ENCODE data around the gene CDYL2. TPM values are rescaled to one million over a fixed set of nuclear protein-coding genes. Genes with fewer than 3 reads are reported as not detected.
"Not testable (repeated sequence)": the region's sequence is repeated elsewhere in the genome, so short reads cannot be mapped to it uniquely, and the experiment has no call there.

The CDYL2 gene
- total and polyA plus RNA-seq, 4 donors, result 0.84 to 4.1 (median 2.3) TPM

DNA sequence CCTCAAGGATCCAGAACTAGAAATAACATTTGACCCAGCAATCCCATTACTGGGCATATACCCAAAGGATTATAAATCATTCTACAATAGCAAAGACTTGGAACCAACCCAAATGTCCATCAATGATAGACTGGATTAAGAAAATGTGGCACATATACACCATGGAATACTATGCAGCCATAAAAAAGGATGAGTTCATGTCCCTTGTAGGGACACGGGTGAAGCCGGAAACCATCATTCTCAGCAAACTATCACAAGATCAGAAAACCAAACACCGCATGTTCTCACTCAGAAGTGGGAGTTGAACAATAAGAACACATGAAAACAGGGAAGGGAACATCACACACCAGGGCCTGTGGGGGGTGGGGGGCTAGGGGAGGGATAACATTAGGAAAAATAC, 17.8 kb downstream of the CDYL2 start:
- not testable (repeated sequence) for H3K36me3 ChIP-seq (ENCODE audit: control insufficient read depth in 4 of 4, insufficient read depth in 3 of 4, low read depth in 1 of 4, low read length in 3 of 4); H3K9me3 ChIP-seq (ENCODE audit: control insufficient read depth in 4 of 4, low read length in 3 of 4); DNase-seq (ENCODE audit: low spot score); H3K27me3 ChIP-seq (ENCODE audit: control insufficient read depth in 4 of 4, insufficient read depth in 4 of 4, low read length in 3 of 4); H3K27ac ChIP-seq (ENCODE audit: low read depth in 1 of 2, low read length in 2 of 2); H3K9ac ChIP-seq (ENCODE audit: low read depth in 1 of 2, low read length in 2 of 2); H3K4me1 ChIP-seq (ENCODE audit: control insufficient read depth in 4 of 4, insufficient read depth in 4 of 4, low read length in 3 of 4); H3K4me3 ChIP-seq (ENCODE audit: low read depth in 1 of 3, low read length in 3 of 3)
- WGBS, result 94% methylated on average over 3 of the region's 3 CpGs

DNA sequence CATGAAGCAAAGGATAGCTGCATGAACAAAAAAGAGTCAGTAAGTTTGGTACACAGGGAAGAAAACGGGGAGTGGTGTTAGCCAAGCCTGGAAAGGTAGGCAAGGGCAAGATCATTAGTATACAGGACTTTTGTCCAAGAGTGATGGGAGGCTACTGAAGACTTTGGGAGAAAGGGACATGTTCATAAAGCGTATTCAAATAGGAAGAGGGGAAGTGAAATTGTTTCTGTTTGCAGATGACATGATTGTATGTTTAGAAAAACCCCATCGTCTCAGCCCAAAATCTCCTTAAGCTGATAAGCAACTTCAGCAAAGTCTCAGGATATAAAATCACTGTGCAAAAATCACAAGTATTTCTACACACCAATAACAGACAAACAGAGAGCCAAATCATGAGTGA, 19.4 kb downstream of the CDYL2 start:
- Histone ChIP-seq H3K9me3 (ENCODE audit: control insufficient read depth in 4 of 4, low read length in 3 of 4) (peaks cover 0 to 9% (median 0%) of the 10 kb centered on the region in 4 donors), H3K4me3 (ENCODE audit: low read depth in 1 of 3, low read length in 3 of 3) (no peak overlapping the region), H3K27me3 (ENCODE audit: control insufficient read depth in 4 of 4, insufficient read depth in 4 of 4, low read length in 3 of 4) (no peaks in the 10 kb centered on the region), H3K27ac (ENCODE audit: low read depth in 1 of 2, low read length in 2 of 2) (no peak overlapping the region), H3K4me1 (ENCODE audit: control insufficient read depth in 4 of 4, insufficient read depth in 4 of 4, low read length in 3 of 4) (no peaks in the 10 kb centered on the region), H3K9ac (ENCODE audit: low read depth in 1 of 2, low read length in 2 of 2) (no peak overlapping the region), H3K36me3 (ENCODE audit: control insufficient read depth in 4 of 4, insufficient read depth in 3 of 4, low read depth in 1 of 4, low read length in 3 of 4) (no peaks in the 10 kb centered on the region)
- 88% methylated on average over 3 of the region's 3 CpGs for WGBS
- no peak for DNase-seq (ENCODE audit: low spot score)
- TF ChIP-seq SP1 (IDR thresholded peaks at IDR 0.05) (no peak), YY1 (IDR thresholded peaks at IDR 0.05) (no peak), HNF4G (IDR thresholded peaks at IDR 0.05) (no peak), FOXA2 (IDR thresholded peaks at IDR 0.05) (no peak), TAF1 (conservative IDR thresholded peaks at IDR 0.05) (no peak), HNF4A (conservative IDR thresholded peaks at IDR 0.05) (no peak), EGR1 (IDR thresholded peaks at IDR 0.05; ENCODE audit: low read depth in 2 of 2) (no peak), JUND (IDR thresholded peaks at IDR 0.05) (no peak), NR2F2 (IDR thresholded peaks at IDR 0.05) (no peak)
- TF ChIP-seq, protein P1, sequence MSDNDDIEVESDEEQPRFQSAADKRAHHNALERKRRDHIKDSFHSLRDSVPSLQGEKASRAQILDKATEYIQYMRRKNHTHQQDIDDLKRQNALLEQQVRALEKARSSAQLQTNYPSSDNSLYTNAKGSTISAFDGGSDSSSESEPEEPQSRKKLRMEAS (IDR thresholded peaks at IDR 0.05), result no peak
- TF ChIP-seq, protein P2, sequence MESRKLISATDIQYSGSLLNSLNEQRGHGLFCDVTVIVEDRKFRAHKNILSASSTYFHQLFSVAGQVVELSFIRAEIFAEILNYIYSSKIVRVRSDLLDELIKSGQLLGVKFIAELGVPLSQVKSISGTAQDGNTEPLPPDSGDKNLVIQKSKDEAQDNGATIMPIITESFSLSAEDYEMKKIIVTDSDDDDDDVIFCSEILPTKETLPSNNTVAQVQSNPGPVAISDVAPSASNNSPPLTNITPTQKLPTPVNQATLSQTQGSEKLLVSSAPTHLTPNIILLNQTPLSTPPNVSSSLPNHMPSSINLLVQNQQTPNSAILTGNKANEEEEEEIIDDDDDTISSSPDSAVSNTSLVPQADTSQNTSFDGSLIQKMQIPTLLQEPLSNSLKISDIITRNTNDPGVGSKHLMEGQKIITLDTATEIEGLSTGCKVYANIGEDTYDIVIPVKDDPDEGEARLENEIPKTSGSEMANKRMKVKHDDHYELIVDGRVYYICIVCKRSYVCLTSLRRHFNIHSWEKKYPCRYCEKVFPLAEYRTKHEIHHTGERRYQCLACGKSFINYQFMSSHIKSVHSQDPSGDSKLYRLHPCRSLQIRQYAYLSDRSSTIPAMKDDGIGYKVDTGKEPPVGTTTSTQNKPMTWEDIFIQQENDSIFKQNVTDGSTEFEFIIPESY (IDR thresholded peaks at IDR 0.05), result no peak
- TF ChIP-seq, protein P3, sequence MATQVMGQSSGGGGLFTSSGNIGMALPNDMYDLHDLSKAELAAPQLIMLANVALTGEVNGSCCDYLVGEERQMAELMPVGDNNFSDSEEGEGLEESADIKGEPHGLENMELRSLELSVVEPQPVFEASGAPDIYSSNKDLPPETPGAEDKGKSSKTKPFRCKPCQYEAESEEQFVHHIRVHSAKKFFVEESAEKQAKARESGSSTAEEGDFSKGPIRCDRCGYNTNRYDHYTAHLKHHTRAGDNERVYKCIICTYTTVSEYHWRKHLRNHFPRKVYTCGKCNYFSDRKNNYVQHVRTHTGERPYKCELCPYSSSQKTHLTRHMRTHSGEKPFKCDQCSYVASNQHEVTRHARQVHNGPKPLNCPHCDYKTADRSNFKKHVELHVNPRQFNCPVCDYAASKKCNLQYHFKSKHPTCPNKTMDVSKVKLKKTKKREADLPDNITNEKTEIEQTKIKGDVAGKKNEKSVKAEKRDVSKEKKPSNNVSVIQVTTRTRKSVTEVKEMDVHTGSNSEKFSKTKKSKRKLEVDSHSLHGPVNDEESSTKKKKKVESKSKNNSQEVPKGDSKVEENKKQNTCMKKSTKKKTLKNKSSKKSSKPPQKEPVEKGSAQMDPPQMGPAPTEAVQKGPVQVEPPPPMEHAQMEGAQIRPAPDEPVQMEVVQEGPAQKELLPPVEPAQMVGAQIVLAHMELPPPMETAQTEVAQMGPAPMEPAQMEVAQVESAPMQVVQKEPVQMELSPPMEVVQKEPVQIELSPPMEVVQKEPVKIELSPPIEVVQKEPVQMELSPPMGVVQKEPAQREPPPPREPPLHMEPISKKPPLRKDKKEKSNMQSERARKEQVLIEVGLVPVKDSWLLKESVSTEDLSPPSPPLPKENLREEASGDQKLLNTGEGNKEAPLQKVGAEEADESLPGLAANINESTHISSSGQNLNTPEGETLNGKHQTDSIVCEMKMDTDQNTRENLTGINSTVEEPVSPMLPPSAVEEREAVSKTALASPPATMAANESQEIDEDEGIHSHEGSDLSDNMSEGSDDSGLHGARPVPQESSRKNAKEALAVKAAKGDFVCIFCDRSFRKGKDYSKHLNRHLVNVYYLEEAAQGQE (IDR thresholded peaks at IDR 0.05), result no peak
- TF ChIP-seq, protein P4, sequence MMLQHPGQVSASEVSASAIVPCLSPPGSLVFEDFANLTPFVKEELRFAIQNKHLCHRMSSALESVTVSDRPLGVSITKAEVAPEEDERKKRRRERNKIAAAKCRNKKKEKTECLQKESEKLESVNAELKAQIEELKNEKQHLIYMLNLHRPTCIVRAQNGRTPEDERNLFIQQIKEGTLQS (IDR thresholded peaks at IDR 0.05), result no peak
- TF ChIP-seq, protein P5, sequence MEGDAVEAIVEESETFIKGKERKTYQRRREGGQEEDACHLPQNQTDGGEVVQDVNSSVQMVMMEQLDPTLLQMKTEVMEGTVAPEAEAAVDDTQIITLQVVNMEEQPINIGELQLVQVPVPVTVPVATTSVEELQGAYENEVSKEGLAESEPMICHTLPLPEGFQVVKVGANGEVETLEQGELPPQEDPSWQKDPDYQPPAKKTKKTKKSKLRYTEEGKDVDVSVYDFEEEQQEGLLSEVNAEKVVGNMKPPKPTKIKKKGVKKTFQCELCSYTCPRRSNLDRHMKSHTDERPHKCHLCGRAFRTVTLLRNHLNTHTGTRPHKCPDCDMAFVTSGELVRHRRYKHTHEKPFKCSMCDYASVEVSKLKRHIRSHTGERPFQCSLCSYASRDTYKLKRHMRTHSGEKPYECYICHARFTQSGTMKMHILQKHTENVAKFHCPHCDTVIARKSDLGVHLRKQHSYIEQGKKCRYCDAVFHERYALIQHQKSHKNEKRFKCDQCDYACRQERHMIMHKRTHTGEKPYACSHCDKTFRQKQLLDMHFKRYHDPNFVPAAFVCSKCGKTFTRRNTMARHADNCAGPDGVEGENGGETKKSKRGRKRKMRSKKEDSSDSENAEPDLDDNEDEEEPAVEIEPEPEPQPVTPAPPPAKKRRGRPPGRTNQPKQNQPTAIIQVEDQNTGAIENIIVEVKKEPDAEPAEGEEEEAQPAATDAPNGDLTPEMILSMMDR (IDR thresholded peaks at IDR 0.05; ENCODE audit: low read depth, low read length, missing input control), result no peak

Data from liver (tissue), 9 donors.